GM19193 (cell line): ENCODE measurements around the gene FHIP1B.

Experiments
- POLR2A ChIP-seq: IDR thresholded peaks from 4 replicates; pipeline ENCODE4 v1.6.1; 2011; ENCODE audit not compliant: insufficient read depth, insufficient read length; ENCODE audit errors: extremely low read depth

FHIP1B gene

GRCh38 chr11:6249770-6250555 lies 15.5 kb upstream of the FHIP1B start:
- no peak for TF ChIP-seq POLR2A

DNA sequence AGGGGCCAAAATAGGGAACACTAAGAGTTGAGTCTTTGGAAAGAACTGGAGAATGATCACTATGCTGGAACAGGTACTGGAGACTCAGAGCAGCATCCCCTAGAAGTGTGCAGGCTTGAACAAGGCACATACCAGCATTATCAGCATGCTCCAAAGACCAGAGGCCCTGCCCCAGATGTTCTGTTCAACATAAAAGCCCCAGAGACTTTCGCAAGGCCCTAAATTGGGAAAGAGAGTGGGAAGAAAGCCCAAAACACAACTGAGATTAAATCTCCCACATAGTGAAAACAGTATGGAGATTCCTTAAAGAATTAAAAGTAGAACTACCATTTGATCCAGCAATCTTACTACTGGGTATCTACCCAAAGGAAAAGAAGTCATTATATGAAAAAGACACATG lies 13.8 kb upstream of the FHIP1B start:
- TF ChIP-seq POLR2A: no peak

DNA sequence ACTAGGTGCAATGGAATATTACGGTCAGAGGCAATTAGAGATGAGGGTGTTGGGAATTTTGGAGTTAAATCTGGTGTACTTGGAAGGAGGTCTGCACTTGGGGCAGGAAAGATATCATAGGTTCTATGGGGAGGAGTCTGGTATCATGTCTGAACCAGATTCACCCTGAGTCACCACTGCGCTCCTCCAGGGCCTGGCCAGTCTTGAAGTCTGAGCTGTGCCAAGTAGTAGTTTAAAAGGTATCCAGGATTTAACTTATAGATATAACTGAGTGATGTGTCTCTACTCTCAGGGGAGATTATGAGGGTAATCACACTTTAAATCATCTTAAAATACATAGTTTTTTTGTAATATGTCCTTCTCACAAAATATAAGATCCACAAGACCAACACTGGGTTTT lies 11.1 kb upstream of the FHIP1B start:
- TF ChIP-seq POLR2A: no peak

- no peak for TF ChIP-seq POLR2A
Measured at GRCh38 chr11:6241316-6241715, 6.9 kb upstream of the FHIP1B start.

GRCh38 chr11:6240781-6241180 lies 6.3 kb upstream of the FHIP1B start:
- TF ChIP-seq POLR2A: no peak

- TF ChIP-seq POLR2A: no peak
Measured at GRCh38 chr11:6240139-6240538, 5.7 kb upstream of the FHIP1B start.

GRCh38 chr11:6238902-6239301 lies 4.5 kb upstream of the FHIP1B start, which contains the start of gene CNGA4:
Gene CNGA4 (plus strand): TSS chr11:6239089. CDS start chr11:6239207, 118 bp downstream.
- TF ChIP-seq POLR2A: no peak

DNA sequence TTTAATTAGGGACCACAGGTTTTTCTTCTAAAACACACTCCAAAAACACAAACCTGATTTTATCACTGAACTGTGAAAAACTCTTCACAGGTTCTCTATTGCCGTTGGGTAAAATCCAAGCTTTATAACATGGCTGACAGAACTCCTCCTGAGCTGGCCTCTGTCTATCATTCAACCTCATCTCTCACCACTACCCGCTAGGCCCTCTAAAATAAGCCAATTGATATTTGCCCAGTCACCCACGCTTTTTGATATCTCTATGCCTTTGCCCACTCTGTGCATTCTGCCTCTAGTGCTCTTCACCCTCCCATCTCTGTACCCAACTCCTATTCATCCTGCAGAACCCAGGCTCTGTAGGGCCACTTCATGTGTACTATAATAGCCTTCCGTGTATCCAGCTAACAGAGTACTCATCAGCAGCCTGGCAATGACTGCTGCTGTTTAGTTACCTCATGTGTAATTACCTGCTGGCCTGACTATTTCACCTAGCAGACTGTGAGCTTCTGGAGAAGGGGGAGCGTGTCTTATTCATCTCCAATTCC lies 3.4 kb upstream of the FHIP1B start:
- no peak for TF ChIP-seq POLR2A

GRCh38 chr11:6237266-6237665 lies 2.8 kb upstream of the FHIP1B start:
- TF ChIP-seq POLR2A: no peak

- no peak for TF ChIP-seq POLR2A
Measured at GRCh38 chr11:6233984-6234386, 451 bp downstream of the FHIP1B start.

DNA sequence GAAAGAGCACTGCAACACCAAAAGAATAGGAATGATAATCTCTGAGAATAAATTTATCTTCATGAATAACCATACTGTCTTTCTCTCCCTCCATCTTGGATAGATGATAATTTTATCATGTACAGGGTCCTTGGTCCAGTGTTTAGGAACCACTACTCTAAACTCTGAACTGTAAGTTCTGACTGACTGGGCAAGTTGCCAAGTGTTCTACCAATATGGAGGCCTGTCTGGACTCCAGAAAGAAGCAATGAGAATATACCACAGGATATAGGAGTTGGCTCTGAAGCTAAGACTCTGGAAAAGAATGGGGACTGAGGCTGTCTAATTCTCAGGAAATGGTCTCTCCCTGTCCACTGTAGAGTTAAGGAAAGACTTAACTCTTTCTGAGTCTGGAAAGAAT lies 1.5 kb downstream of the FHIP1B start:
- no peak for TF ChIP-seq POLR2A

DNA sequence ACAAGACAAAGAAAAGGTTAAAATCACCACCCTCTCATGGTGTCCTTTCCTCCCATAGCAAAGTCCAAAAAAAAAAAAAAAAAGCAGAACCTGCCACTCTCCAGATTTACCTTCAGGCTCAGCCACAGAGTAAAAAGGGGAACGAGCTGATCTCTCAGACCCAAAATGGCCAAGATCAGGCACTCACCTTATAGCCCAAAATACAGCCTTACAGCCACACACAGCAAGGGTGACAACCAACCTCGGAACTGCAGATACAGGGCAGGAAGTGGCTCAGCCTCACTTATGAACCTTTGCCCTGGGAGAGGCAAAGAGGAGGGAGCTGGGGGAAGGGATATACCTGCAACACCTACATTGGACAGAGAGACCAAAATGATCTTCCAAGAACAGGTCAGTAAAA lies 4.5 kb downstream of the FHIP1B start:
- TF ChIP-seq POLR2A: no peak

DNA sequence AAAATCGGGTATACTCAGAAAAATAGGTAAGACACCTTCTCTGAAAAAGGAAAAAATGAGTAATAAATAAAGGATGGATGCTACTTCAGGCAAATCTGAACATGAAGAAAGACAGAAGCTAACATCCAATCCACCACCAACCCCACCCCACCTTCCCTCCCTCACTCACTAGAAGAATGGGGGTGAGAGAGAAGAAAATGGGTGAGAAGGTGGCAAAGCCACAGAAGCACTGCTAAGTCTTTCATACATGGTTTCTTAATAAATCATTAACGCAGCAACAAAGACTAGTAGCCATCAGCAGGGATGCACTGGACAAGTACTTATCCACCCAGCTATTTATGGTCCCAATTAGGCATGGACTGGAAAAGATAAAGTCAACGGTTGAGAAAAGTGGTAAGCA lies 5.9 kb downstream of the FHIP1B start:
- TF ChIP-seq POLR2A: no peak

DNA sequence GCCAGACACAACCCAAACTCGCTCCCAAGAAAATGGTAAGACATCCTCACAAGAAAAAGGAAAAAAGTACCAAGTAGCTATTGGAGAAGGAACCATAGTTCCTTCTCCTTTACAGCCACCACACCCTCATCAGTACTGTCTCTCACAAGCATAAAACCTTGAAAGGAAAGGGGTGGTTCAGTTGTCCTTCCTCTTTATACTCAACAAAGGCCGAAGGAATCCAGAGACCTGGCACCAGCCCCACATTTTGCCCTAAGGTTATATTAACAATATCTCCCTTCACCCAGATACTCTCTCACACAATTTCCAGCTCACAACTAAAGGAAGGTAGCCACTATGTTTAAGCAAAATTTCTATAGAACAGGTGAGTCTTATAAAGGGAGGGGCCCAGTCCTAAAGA lies 8.5 kb downstream of the FHIP1B start:
- TF ChIP-seq POLR2A: no peak

DNA sequence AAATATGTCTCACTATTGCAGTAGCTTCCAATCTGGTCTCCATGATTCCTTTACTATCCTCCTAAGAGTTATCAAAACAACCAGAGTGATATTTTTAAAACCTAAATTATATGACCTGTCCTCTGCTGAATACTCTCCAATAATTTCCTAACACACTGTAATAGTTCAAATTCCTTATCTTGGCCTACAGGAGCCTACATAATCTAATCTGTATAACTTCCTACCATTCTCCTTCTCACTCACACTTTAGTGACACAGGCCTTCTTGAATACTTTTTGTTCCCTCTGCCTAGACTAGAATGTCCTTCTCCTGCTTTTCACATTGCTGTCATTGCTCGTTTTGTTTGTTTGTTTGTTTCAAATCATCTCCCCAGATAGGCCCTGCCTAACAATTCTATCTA lies 9.4 kb downstream of the FHIP1B start:
- no peak for TF ChIP-seq POLR2A

DNA sequence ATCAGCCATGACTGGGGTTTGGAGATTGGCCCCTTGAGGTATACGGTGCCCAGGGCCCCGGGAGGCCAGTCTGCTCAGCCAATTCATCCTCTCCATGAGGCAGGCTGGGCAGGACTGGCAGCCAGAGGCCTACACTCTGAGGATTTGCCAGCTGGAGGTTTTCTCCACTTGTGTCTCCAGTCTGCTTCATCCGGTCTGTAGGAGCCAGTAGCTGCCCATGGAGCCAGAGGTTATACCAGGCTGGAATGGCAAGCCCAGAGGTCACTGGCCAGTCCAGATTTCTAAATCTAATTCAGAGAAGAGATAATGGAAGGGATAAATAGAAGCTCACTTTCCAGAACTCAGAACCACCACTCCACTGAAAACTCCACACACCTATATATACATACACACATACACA lies 10.0 kb downstream of the FHIP1B start:
- TF ChIP-seq POLR2A: no peak
